B cell (primary cell): ENCODE data around the gene FAM177B. TPM values are rescaled to one million over a fixed set of nuclear protein-coding genes. Genes with fewer than 3 reads are reported as not detected.

ENCODE experiments used
- ATAC-seq: fragments of 200-7000 bp; cut with Tn5 transposase; one replicate; pipeline ENCODE4 v1.10.0; 2021; ENCODE audit warnings: low read depth, mild to moderate bottlenecking, moderate number of reproducible peaks, moderate library complexity
- CTCF ChIA-PET: fragments of 350-600 bp; sonication (Branson Sonifier 250); formaldehyde crosslinking; loops from one replicate; lab custom pipeline; 2021; ENCODE audit warnings: antibody characterized with exemption, inconsistent platforms; lab: Charles Lee
- POLR2A ChIA-PET: fragments of 350-600 bp; sonication (Branson Sonifier 250); formaldehyde crosslinking; loops from one replicate; lab custom pipeline; 2021; ENCODE audit warnings: antibody characterized with exemption; lab: Charles Lee
- DNase-seq: peaks from one replicate; pipeline ENCODE4 v3.0.0; 2013
- H2AFZ ChIP-seq: 2 replicates; pipeline ENCODE4 v1.6.1; 2012; ENCODE audit warnings: mild to moderate bottlenecking, low read depth, low read length; ENCODE audit not compliant: insufficient read depth, poor library complexity, severe bottlenecking
- H3K27ac ChIP-seq, 2 donors: 1 replicate in 1 of 2; 2 replicates in 1 of 2; pipeline ENCODE4 v1.5.1; 2012 to 2013; ENCODE audit warnings: low read length in 2 of 2, mild to moderate bottlenecking in 2 of 2, moderate library complexity in 1 of 2
- H3K27me3 ChIP-seq, 4 experiments: fragments of 200-600 bp in 1 of 4; sonication (generic) in 1 of 4; replicated peaks in 1 of 4; 1 replicate in 2 of 4; 2 replicates in 2 of 4; pipeline versions ENCODE4 v1.6.1 to v1.7.0; 2013 to 2016; ENCODE audit warnings: low read length in 3 of 4, mild to moderate bottlenecking in 2 of 4, mixed read lengths in 1 of 4, moderate library complexity in 1 of 4; ENCODE audit not compliant: insufficient read depth in 4 of 4, control insufficient read depth in 3 of 4; ENCODE audit errors: control extremely low read depth in 1 of 4
- H3K36me3 ChIP-seq, 2 experiments: replicated peaks in 1 of 2; 1 replicate in 1 of 2; 2 replicates in 1 of 2; pipeline versions ENCODE4 v1.6.1 to v1.7.1; 2013; ENCODE audit warnings: low read length in 1 of 2; ENCODE audit not compliant: insufficient read depth in 2 of 2, control insufficient read depth in 1 of 2; ENCODE audit errors: control extremely low read depth in 1 of 2, extremely low read depth in 1 of 2
- H3K4me1 ChIP-seq, 2 donors: fragments of 200-600 bp in 1 of 2; sonication (generic) in 1 of 2; 1 replicate in 1 of 2; 2 replicates in 1 of 2; pipeline versions ENCODE4 v1.5.1 to v1.6.1; 2013 to 2017; ENCODE audit warnings: low read length in 2 of 2; ENCODE audit not compliant: control insufficient read depth in 2 of 2, insufficient read depth in 2 of 2
- H3K4me2 ChIP-seq: replicated peaks from 2 replicates; pipeline ENCODE3; 2012; ENCODE audit warnings: mild to moderate bottlenecking, low read depth, low read length; ENCODE audit not compliant: poor library complexity, severe bottlenecking
- H3K4me3 ChIP-seq, 5 experiments: fragments of 200-600 bp in 1 of 5; sonication (generic) in 1 of 5; 1 replicate in 3 of 5; 2 replicates in 2 of 5; pipeline versions ENCODE4 v1.5.1 to v1.7.0; 2011 to 2016; ENCODE audit warnings: low read length in 4 of 5, mild to moderate bottlenecking in 4 of 5, low read depth in 2 of 5, control low read depth in 1 of 5, moderate library complexity in 1 of 5; ENCODE audit not compliant: insufficient read depth in 1 of 5; ENCODE audit errors: control extremely low read depth in 1 of 5, extremely low read depth in 1 of 5
- H3K79me2 ChIP-seq: fragments of 200-600 bp; sonication (generic); one replicate; pipeline ENCODE4 v1.6.0; 2016; ENCODE audit warnings: low read length; ENCODE audit not compliant: control insufficient read depth, insufficient read depth
- H3K9ac ChIP-seq: fragments of 200-600 bp; sonication (generic); 2 replicates; pipeline ENCODE4 v1.6.1; 2017; ENCODE audit warnings: mild to moderate bottlenecking, low read length, moderate library complexity
- H3K9me3 ChIP-seq, 3 donors: one replicate each; pipeline versions ENCODE4 v1.6.1 to v1.7.1; 2013; ENCODE audit warnings: low read length in 2 of 3; ENCODE audit not compliant: control insufficient read depth in 2 of 3, insufficient read depth in 1 of 3; ENCODE audit errors: control extremely low read depth in 1 of 3
- H4K20me1 ChIP-seq: 2 replicates; pipeline ENCODE4 v1.6.0; 2012; ENCODE audit warnings: mild to moderate bottlenecking, low read length; ENCODE audit not compliant: insufficient read depth, control insufficient read depth, poor library complexity, severe bottlenecking
- H3K27ac Mint-ChIP-seq: one replicate; pipeline ENCODE4 v1.8.0; 2021; ENCODE audit warnings: mixed read lengths
- H3K27me3 Mint-ChIP-seq: one replicate; pipeline ENCODE4 v1.8.0; 2021; ENCODE audit warnings: mixed read lengths
- H3K4me1 Mint-ChIP-seq: one replicate; pipeline ENCODE4 v1.8.0; 2021; ENCODE audit warnings: mixed read lengths
- H3K4me3 Mint-ChIP-seq: one replicate; pipeline ENCODE4 v1.8.0; 2021; ENCODE audit warnings: mixed read lengths
- H3K9me3 Mint-ChIP-seq: one replicate; pipeline ENCODE4 v1.8.0; 2022; ENCODE audit warnings: mixed read lengths; ENCODE audit not compliant: insufficient read depth
- CTCF ChIP-seq: fragments of 200-600 bp; IDR thresholded peaks from one replicate; pipeline ENCODE4 v1.8.0; 2022; ENCODE audit warnings: antibody characterized with exemption, mild to moderate bottlenecking
- EZH2 ChIP-seq: IDR thresholded peaks from 2 replicates; pipeline ENCODE4 v1.6.1; 2012; ENCODE audit warnings: borderline replicate concordance, low read depth, mild to moderate bottlenecking, moderate library complexity, low read length; ENCODE audit not compliant: insufficient read depth, poor library complexity, severe bottlenecking
- WGBS: methylation state at CpG from one replicate; pipeline ENCODE4 v1.1.5; 2013; ENCODE audit warnings: missing lambda C conversion rate; ENCODE audit not compliant: insufficient coverage; 5-methylcytosine and 5-hydroxymethylcytosine counted together
- intact Hi-C: fragments of 100-400 bp; cut with micrococcal nuclease; formaldehyde crosslinking; loops from one replicate; pipeline ENCODE4 v1.10.0; 2022
- polyA plus RNA-seq: library from polyadenylated mRNA; depleted of rRNA; stranded (reverse); fragments of >200 nt; gene quantifications from 2 replicates; pipeline ENCODE4 v1.2.3, GENCODE V29; 2012
- total RNA-seq, 2 donors: library from RNA; stranded (reverse); fragments of 120-200 nt in 1 of 2; gene quantifications; 1 replicate in 1 of 2; 2 replicates in 1 of 2; pipeline versions ENCODE4 v1.2.3 to v1.2.4, GENCODE V29; 2013 to 2022

FAM177B gene
- total and polyA plus RNA-seq, 2 donors (not counting 1 experiment from before 2014, with no cell fraction given) = 12.8 to 19.9 TPM

GRCh38 chr1:222732216-222733159, 4.5 kb upstream of the FAM177B start:
- CTCF ChIA-PET = interaction anchor here (0.7 to 4.6 kb wide), 15 partner anchors 11 to 401 kb away, joined by 3 to 25 read pairs (median 4); no protein-coding TSS in a partner anchor
- peak; percentile 82 for ATAC-seq

More at GRCh38 chr1:222732216-222733159, 4.5 kb upstream of the FAM177B start:
- POLR2A ChIA-PET = interaction anchor here (0.6 to 3.6 kb wide), 10 partner anchors 12 to 793 kb away, joined by 3 to 50 read pairs (median 6); partner anchors contain the start of genes AIDA, BROX and DISP1
- Mint-ChIP-seq H3K4me1 (peaks cover 56% of the 10 kb centered on the region), H3K27ac (peak overlapping the region; percentile 93), H3K27me3 (no peaks in the 10 kb centered on the region), H3K9me3 (no peaks in the 10 kb centered on the region), H3K4me3 (peak overlapping the region; percentile 78)
- Histone ChIP-seq H3K4me3 (peak overlapping the region in 3 of 5 experiments; percentile 13 to 45 (median 27)), H3K9ac (peak overlapping the region; percentile 27), H3K27ac (peak overlapping the region; percentile 62 to 84), H3K36me3 (peaks cover 9 to 30% of the 10 kb centered on the region in 2 experiments), H3K4me1 (peaks cover 56 to 68% of the 10 kb centered on the region in 2 donors), H4K20me1 (no peaks in the 10 kb centered on the region), H2AFZ (no peak overlapping the region), H3K27me3 (no peaks in the 10 kb centered on the region), H3K79me2 (peaks cover 13% of the 10 kb centered on the region), H3K9me3 (no peaks in the 10 kb centered on the region), H3K4me2 (peak overlapping the region; percentile 67)
- peak; percentile 84 for DNase-seq
- TF ChIP-seq EZH2 (no peak), CTCF (no peak)
- intact Hi-C loops = loop anchor here (1.0 kb wide), 2 partner anchors 19 to 41 kb away; no protein-coding TSS in a partner anchor
- WGBS = no CpG with 5 or more reads among the region's 3 CpGs
